Measurements from ENCODE around the gene EMP1. TPM values are rescaled to one million over a fixed set of nuclear protein-coding genes. Genes with fewer than 3 reads are reported as not detected.

EMP1 gene
- total and polyA plus RNA-seq, 9 of the 15 experiments (the other 6 are each of a cell fraction or from before 2014, with no cell fraction given): 0.10 to 0.60 TPM; not detected in 7

DNA sequence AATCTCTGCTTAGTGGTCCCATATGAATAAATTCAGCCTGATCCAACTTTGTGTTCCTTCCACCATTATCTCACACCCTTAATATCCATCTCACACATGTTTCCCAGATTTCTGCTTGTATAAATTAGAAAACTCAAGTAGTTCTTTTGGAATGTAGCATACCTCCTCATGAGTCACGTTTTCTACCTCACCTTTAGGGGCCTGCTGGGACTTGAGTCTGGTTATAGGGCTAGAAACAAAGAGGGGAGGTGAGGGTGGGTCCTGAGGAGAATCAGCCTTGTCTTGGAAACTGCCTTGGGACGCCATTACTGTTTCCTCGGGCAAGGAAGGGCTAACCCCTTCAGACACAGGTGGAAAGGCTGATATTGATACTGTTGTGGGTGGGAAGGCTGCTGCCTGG, 51.1 kb downstream of the EMP1 start (continued):
- no peak for TF ChIP-seq PATZ1 (CRISPR knock-in tag; IDR thresholded peaks at IDR 0.05; ENCODE audit: borderline replicate concordance)

DNA sequence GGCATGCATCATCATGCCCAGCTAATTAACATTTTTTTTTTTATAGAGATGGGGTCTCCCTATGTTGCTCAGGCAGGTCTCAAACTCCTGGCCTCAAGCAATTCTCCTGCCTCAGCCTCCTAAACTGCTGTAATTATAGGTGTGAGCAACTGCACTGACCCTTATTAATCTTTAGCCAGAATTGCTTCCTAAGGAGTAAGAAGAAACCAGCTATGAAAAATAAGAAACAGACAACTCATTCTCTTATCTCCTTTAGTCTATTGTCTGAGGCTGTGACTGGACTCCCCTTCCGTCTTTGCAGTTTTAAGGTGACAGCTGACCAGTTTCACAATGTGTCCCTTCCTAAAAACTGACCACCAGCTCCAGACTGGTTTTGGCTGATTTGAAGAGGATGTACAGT, 52.4 kb downstream of the EMP1 start:
- H3K9me3 ChIP-seq (replicated peaks; ENCODE audit: control insufficient read depth, insufficient read depth, low read depth, low read length): no peaks in the 10 kb centered on the region
- no peak overlapping the region for H3K9ac ChIP-seq (ENCODE audit: insufficient read depth in 1 of 2, low read depth in 2 of 2, low read length in 2 of 2)
- ATAC-seq: no peak
- no peak overlapping the region for H3K27ac ChIP-seq (ENCODE audit: extremely low read depth, low read depth, low read length)
- H2AFZ ChIP-seq (ENCODE audit: low read depth, low read length): no peak overlapping the region
- no peak overlapping the region for H3K4me2 ChIP-seq (ENCODE audit: insufficient read depth, low read length)
- H3K4me1 ChIP-seq (replicated peaks in 1 of 2; ENCODE audit: control insufficient read depth in 2 of 2, insufficient read depth in 2 of 2, low read length in 2 of 2): no peaks in the 10 kb centered on the region
- intact Hi-C loops (cut with micrococcal nuclease) (no loop called here), in situ Hi-C loops (cut with MboI) (no loop called here)
- BruUV-seq (replicated peaks): no TSS peak
- H3K4me3 ChIP-seq: no peak overlapping the region
- no peak for FAIRE-seq
- 0% methylated on average over 1 of the region's 1 CpG for WGBS (ENCODE audit: insufficient coverage, low coverage, missing lambda C conversion rate)
- H3K36me3 ChIP-seq (ENCODE audit: control insufficient read depth, insufficient read depth, low read length): no peaks in the 10 kb centered on the region
- no peaks in the 10 kb centered on the region for H4K20me1 ChIP-seq (replicated peaks; ENCODE audit: control insufficient read depth, insufficient read depth, low read length)
- no peak for DNase-seq (ENCODE audit: extremely low read depth in 1 of 4, low spot score in 3 of 4)
- ChIA-PET POLR2A (no interaction called here), CTCF (ENCODE audit: low intra/inter-chr PET ratio) (no interaction called here)
- no peaks in the 10 kb centered on the region for H3K79me2 ChIP-seq (ENCODE audit: control insufficient read depth, insufficient read depth, low read length)
- no peaks in the 10 kb centered on the region for H3K9me1 ChIP-seq (ENCODE audit: control insufficient read depth, insufficient read depth, low read length)
- H3K27me3 ChIP-seq (ENCODE audit: control insufficient read depth in 2 of 2, insufficient read depth in 2 of 2, low read length in 2 of 2): no peaks in the 10 kb centered on the region
- TF ChIP-seq HDAC6 (IDR thresholded peaks at IDR 0.05; ENCODE audit: low read depth, low read length) (no peak), ZNF431 (CRISPR knock-in tag; IDR thresholded peaks at IDR 0.05) (no peak), ZNF780A (CRISPR knock-in tag; IDR thresholded peaks at IDR 0.05) (no peak), ZNF253 (CRISPR knock-in tag; conservative IDR thresholded peaks at IDR 0.05) (no peak), ZNF717 (CRISPR knock-in tag; IDR thresholded peaks at IDR 0.05) (no peak), MXI1 (IDR thresholded peaks at IDR 0.05; ENCODE audit: low read depth, low read length) (no peak), SMARCE1 (IDR thresholded peaks at IDR 0.05) (no peak), ESRRB (CRISPR knock-in tag; IDR thresholded peaks at IDR 0.05; ENCODE audit: borderline replicate concordance) (no peak), PCBP1 (IDR thresholded peaks at IDR 0.05; ENCODE audit: low read depth, low read length, poor library complexity, severe bottlenecking) (no peak), RBFOX2 (IDR thresholded peaks at IDR 0.05; ENCODE audit: low read depth, low read length) (no peak), MAFK (IDR thresholded peaks at IDR 0.05; ENCODE audit: low read length) (no peak), ZNF76 (CRISPR knock-in tag; IDR thresholded peaks at IDR 0.05; ENCODE audit: borderline replicate concordance) (no peak), SNIP1 (IDR thresholded peaks at IDR 0.05; ENCODE audit: low read depth) (no peak), BRF1 (IDR thresholded peaks at IDR 0.05; ENCODE audit: borderline replicate concordance, extremely low read depth, insufficient read length) (no peak), JUND (IDR thresholded peaks at IDR 0.05; ENCODE audit: borderline replicate concordance, low read depth, low read length) (no peak), JUND (tag; IDR thresholded peaks at IDR 0.05; ENCODE audit: borderline replicate concordance, low read depth, low read length) (no peak), FUS (optimal IDR thresholded peaks at IDR 0.05; ENCODE audit: low read depth, low read length) (no peak)
- TF ChIP-seq, protein P1, sequence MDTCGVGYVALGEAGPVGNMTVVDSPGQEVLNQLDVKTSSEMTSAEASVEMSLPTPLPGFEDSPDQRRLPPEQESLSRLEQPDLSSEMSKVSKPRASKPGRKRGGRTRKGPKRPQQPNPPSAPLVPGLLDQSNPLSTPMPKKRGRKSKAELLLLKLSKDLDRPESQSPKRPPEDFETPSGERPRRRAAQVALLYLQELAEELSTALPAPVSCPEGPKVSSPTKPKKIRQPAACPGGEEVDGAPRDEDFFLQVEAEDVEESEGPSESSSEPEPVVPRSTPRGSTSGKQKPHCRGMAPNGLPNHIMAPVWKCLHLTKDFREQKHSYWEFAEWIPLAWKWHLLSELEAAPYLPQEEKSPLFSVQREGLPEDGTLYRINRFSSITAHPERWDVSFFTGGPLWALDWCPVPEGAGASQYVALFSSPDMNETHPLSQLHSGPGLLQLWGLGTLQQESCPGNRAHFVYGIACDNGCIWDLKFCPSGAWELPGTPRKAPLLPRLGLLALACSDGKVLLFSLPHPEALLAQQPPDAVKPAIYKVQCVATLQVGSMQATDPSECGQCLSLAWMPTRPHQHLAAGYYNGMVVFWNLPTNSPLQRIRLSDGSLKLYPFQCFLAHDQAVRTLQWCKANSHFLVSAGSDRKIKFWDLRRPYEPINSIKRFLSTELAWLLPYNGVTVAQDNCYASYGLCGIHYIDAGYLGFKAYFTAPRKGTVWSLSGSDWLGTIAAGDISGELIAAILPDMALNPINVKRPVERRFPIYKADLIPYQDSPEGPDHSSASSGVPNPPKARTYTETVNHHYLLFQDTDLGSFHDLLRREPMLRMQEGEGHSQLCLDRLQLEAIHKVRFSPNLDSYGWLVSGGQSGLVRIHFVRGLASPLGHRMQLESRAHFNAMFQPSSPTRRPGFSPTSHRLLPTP (IDR thresholded peaks at IDR 0.05; ENCODE audit: borderline replicate concordance, extremely low read depth, insufficient read length): no peak
